Iris pigment epithelial cell (primary cell): ENCODE measurements around the gene GJE1.
"Not testable (repeated sequence)": the region's sequence is repeated elsewhere in the genome, so short reads cannot be mapped to it uniquely, and the experiment has no call there.

Experiments
- DNase-seq: peaks from one replicate; pipeline ENCODE4 v3.0.0-alpha.2; 2011; ENCODE audit warnings: low read depth

GJE1 gene, protein sequence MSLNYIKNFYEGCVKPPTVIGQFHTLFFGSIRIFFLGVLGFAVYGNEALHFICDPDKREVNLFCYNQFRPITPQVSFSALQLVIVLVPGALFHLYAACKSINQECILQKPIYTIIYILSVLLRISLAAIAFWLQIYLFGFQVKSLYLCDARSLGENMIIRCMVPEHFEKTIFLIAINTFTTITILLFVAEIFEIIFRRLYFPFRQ

DNA sequence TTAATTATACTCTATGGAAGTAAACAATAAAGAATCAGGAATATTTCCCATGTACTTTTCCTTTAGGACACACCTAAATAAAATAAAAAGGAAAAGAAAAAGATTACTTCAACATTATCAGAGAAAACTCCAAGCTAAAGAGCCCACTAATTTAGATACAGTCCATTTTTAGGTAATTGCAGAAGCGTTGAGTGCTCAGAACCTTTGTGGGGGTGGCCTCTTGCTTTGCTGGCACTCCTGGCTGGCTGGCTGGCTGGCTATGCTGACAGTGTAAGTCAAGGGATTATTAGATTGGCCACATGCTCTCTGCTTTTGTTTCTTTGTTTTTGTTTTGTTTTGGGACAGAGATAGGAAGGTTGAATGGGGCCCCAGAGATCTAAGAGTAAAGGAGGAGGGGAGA is at the start of gene GJE1:
Gene GJE1 (plus strand): TSS at position 301 of the 400 bp plus-strand sequence. CDS start 234 bp downstream, outside the sequence.
- DNase-seq = no peak

DNA sequence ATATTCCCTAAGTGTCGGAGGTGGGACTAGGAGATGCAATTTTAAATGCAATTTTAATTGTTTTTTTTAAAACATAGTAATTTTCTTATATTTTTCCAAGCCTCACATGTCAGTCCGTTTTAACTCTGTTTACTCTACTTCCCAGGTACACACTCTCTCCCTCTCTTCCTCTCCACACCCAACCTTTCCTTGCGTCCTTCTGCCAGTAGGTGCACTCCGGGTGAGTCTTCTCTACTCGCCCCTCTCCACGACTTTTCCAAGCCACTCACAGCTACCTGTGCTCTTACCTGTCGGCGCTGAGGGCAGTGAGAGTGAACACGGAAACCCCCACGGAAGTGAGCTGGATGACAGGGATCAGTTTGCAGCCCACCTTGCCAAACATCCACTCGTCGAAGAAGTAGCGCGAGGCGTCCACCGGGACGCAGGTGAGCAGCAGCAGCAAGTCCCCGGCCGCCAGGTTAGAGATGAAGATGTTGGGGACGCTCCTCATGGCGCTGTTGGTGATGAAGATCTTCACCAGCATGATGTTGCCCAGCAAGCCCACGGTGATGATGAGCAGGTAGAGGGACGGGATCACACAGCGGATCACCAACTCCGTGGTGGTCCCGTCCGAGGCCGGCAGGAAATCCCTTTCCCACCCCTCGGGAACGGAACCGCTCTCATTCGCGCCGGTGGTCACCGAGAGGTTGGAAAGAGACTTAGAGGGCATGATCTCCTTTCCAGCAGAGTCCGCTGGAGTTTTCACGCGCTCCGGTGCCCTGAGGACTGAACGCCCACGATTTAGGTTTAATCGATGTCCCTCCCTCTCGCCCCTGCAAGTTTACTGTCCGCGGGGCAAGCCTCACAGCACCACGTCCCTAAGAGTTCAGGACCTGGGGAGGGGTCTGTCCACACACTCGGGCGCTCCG is 44.5 kb upstream of the GJE1 start:
- no peak for DNase-seq

DNA sequence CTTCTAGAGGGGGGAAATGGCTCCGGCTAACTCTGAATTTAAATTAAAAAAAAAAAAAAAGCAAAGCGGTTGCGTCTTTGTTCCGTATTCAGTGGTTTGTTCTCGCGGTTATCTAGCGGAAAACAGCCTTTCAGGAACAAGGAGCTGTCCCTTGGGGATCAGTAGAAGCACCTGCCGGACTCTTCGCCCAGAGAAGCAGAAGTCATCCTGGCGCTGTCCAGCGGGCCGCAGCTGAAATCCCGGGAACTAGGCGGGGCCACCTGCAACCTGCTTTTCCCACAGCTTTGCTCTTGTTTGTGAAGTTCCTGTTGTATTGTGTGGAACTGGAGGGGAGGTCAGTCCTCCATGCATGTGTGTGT is 43.9 kb upstream of the GJE1 start:
- DNase-seq = peak; percentile 45

DNA sequence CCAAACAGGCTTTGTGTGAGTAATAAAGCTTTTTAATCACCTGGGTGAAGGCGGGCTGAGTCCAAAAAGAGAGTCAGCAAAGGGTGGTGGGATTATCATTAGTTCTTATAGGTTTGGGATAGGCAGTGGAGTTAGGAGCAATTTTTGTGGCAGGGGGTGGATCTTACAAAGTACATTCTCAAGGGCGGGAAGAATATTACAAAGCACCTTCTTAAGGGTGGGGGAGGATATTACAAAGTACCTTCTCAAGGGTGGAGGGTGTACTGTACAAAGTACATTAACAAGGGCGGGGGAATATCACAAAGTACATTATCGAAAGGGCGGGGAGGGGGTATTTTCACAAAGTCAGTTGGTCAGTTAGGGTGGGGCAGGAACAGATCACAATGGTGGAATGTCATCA is 27.9 kb upstream of the GJE1 start:
- not testable (repeated sequence) for DNase-seq

DNA sequence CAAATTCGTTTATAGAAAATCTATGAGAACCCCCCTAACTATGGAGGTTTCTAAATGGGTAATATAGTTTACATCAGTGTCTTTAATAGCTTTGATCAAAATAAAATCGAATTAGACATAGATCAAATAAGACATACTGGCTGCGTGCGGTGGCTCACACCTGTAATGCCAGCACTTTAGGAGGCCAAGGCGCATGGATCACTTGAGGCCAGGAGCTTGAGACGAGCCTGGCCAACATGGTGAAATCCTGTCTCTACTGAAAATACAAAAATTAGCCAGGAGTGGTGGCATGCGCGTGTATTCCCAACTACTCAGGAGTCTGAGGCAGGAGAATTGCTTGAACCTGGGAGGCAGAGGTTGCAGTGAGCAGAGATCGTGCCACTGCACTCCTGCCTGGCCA is 21.9 kb upstream of the GJE1 start:
- not testable (repeated sequence) for DNase-seq

DNA sequence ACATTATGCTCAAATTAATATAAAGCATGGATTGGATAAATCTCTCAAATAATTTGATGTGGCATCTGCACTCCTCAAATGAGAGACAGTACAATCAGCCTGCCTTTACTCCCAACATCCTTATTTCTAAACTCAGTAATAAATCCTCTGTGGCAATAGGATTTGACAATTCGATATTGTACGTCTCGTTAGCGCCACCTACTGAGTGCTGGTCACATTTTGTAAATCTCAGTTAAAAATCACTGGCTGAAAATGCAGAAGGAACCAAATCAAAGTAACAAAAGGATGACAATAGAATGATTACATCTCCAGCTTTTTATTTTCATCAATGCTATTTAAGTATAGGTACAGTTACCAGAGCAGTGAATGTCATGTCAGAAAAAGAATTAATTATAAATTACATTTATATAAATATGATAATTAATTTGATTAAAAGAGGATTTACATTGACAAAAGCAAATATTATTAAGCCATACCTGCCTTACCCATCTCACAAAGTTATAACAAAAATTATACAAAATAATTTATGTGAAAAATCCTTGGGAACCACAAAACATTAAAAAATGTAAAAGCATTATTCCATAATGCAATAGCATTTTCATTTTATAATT is 20.2 kb upstream of the GJE1 start:
- peak; percentile 70 for DNase-seq

DNA sequence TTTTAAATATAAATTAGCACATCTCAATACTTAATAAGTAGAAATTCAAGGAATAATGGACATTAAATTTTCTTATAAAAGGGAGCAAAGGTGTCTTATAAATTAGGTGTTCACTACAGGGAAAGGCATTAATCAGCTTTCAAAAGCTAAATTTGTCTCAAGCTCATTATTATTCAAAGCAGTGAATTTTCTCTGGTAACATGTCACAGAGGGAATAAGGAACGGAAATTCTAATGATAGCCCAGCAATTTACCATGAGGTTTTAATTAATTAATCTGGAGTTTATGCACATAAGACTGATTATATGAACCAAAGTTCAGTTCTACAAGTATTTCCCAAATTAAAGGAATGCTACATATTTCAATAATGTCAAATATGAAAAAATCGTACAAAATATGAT is 15.4 kb upstream of the GJE1 start:
- DNase-seq = no peak

DNA sequence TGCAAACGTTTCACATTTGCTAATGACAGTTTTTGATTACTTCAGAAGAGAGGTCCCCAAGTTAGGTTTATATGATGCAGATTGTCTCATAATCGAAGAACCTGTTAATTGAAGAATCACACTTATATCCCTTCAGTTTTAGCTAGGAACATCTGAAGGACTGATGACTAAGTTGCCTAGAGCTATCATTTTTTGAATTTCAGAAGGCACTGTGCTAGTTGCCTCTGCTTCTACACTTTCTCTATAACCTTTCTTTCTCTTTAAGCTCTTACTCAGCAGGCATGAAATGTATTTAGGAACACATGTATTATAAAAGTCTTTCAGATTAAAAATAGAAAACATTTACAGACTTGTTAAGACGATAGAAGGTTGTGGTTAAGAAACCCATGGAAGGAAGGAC is 14.4 kb upstream of the GJE1 start:
- DNase-seq = no peak

DNA sequence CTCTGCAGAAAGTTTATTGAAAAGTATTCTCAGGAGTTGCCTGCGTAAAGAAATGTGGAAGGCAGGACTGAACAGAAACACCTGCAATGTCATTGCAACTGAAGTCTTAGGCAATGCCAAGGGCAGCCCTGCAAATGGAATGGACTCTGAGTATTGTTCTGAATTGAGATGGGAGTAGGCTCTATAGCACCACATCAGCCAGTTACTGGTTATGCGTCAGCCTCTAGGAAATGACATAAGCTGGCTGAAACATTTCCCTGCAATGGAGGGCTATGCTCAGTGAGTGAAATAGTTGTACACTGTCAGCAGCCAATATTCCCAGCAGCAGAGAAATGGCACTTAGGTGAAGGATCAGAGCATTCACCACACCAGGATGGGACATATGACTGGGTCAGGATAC is 13.8 kb upstream of the GJE1 start:
- peak; percentile 2 for DNase-seq

DNA sequence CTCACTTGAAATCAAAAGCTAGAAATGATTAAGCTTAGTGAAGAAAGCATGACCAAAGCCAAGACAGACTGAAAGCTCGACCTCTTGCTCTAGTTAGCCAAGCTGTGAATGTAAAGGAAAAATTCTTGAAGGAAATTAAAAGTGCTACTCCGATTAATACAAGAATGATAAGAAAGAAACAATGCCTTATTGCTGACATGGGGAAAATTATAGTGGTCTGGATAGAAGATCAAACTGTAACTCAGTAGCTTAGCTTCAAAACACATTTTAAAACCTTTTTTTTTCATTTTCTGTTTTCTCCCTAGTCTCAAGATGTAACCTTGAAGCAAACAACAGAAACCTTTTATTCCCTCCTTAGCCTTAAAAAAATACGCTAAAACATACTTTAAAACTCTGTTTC is 11.4 kb upstream of the GJE1 start:
- DNase-seq = no peak

DNA sequence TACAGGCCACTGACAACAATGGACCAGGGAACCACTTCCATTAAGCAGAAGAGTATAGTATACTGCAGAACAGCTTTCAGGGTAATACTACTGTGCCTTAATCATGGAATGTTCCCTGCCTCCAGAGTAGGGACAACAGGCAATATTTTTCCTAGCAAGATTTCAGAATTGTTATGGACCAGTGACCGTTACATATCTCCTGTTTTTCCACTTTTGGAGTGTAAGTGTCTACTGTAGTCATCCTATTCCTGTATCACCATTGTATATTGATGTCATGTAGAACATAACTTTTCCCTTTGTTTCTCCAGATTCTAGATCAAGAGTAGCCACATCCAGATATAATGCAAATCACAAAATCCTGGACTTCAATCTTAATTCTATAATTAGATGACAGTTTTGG is 1.9 kb upstream of the GJE1 start:
- DNase-seq = no peak

DNA sequence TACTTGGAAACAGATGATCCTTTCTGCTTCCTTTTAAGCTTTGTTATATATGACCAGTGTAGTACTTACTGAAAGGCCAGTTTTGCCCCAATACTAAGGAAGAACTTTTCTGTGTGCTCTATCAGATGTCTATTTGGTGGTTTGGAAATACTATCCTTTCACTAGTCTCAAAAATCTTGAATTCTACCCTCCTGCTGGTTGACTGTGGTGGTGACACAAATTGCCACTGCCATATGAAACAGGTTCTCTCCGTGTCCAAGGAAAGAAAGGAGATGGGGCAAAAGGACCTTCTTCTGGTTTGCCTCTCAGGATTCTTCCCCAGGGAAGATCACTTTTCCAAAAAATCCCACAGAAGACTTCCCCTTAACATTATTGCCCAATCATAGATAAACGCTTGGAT is 6.2 kb downstream of the GJE1 start:
- DNase-seq = no peak

DNA sequence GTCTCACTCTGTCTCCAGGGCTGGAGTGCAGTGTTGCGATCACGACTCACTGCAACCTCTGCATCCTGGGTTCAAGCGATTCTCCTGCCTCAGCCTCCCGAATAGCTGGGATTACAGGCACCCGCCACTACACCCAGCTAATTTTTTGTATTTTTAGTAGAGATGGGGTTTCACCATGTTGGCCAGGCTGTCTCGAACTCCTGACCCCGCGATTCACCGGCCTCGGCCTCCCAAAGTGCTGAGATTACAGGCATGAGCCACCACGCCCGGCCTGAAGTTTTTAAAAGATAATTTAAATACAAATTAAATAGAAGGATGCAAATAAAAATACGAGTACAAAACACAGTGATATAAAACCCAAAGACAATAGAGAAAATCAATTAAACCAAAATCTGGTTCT is 8.8 kb downstream of the GJE1 start:
- DNase-seq = not testable (repeated sequence)

DNA sequence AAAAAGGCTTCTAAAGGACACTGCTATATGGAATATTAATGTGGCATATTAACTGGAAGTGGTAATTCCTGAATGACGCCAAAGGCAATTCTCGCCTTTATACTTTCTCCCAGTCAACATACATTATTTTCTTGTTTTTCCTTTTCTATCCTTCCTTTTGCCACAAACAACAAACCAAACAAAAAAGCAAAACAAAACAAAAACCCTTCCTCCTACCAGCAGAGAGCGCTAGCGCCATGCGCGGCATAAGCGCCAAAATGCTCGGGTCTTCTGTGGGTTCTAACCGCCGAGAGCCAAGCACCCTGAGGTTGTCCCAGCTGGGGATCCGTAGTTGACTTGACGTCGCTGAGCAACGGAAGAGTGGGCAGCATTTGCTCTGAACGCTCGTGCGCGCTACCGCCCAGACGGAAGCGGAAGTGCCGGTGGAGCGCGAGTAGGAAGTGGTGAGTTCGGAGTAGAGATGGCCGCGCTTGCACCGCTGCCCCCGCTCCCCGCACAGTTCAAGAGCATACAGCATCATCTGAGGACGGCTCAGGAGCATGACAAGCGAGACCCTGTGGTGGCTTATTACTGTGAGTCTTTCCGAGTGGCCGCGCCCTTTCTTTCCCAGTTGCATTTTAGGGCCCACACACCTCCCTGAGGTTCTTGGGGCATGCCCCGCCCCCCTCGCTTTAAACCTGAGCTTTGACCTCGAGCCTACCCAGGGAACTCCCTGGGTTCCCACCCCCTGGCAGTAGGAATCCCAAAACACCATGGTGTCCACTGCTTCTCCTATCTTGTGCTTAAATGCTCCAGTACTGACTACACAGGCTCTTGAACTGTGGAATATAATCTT is 14.3 kb downstream of the GJE1 start, which contains the start of the genes NMBR and VTA1:
Gene NMBR (minus strand): TSS at position 295 of the 835 bp plus-strand sequence. CDS start 58,464 bp downstream, outside the sequence.
Gene VTA1 (plus strand): TSS at position 436 of the 835 bp plus-strand sequence. CDS start 25 bp downstream, at position 461.
- DNase-seq = peak; percentile 100

DNA sequence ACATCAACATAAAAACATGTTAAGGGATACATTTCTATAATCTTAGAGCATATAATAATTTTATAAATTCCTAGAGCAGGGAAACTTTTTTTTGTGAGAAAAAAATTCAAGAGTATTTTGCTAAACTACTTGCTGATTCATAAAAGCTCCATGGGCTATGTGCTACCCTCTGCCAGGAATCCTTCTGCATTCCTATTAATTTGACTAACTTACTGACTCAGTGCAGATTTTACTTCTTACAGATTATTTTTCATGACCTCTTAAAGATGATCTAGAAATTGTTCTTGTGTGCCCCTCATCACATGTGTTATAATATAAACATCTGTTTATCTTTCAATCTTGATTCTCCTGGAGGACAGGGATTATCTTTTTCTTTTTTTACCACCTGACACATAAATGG is 20.0 kb downstream of the GJE1 start:
- peak; percentile 80 for DNase-seq

DNA sequence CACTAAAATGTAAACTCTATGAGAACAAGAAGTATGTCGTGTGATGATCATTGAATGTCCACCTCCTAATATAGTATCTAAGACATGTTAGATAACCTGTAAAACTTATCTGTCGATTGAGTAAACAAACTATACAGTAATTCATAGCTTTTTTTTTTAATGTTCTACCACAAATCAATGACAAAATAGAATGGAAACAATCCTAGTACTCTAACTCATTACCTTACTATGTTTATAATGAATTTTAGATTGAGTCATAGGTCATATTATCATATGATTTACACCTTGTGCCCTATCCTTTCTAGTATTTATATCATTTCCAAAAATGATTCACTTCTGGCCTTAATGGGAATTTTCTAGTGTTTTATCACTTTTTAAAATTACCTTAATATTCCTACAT is 20.5 kb downstream of the GJE1 start:
- no peak for DNase-seq

DNA sequence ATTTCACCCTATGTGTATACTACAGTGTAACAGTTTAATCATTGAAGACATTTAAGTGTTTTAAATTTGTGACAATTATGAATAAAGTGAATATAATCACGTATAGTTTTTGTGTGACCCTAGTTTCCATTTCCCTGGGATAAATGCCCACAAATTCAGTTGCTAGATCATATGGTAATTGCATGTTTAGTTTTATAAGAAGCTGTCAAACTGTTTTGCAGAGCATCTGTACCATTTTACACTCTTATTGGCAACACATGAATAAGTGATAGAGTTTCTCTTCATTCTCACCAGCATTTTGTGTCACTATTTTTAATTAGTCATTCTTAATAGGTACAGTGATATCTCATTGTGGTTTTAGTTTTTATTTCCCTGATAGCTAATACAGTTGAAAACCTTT is 21.6 kb downstream of the GJE1 start:
- no peak for DNase-seq

DNA sequence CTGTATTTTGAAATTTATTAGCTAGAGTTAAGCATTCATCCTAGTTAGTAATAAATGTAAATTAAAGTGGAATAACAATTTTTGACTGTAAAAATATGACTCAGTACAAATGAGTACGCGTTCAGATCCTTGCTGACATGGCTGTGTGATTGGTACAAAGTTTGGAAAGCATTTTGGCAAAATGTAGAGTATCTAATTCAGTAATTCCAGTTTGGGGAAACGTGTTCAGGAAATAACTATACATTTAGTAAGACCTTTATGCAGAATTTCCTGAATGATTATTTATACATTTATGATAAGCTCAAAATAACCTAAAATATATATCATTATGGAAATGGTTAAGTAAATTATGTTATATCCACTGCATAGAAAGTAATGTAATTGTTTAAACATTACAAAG is 22.4 kb downstream of the GJE1 start:
- peak; percentile 12 for DNase-seq

DNA sequence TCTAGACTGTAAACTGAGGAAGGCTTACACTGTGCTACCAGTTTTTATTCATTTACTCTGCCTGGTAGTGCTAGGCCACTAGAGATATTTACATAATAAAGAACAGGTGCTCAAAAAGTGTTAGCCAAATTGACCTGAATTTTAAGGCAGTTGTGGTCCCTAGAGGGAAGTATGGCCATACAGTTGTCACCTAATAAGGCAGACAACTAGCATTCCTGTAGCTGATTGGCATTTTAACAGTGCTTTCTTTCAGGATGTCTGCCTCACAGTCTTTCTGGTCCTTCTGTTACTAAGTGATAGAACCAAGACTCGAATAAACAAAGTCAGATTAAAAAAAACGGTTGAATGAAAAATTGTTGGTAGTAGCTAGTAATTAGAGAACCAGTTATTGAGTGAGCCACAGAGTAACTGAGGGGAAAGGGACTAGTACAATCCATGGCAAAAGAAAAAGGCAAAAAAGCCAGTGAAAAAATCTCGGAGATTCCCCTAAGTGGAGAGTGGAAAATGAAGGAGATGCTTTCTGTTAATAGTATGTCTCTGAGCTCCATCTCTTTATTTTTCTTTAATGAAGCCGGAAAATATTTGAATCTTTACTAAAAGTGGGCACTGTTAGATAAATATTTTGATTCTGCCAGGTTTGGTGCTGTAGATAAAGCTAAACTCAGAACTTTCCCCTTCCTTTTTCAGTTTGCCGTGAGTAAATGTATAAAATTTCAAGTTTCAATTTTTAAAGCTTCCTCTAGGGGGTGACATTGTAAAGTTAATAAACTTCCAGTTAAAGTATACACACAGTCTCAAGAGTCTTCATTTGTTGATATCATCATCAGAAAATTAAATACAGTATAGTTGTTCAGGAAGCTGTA is 23.4 kb downstream of the GJE1 start:
- DNase-seq = peak; percentile 27

DNA sequence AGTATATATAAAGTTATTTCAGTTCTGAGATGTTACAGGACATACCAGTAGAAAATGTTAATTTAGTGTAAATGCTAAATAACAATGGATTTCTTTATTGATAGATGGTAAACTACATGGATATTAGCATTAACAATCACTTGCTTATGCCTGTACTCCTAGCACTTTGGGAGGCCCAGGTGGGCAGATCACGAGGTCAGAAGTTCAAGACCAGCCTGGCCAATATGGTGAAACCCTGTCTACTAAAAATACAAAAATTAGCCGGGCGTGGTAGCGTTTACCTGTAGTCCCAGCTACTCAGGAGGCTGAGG is 24.0 kb downstream of the GJE1 start:
- not testable (repeated sequence) for DNase-seq

DNA sequence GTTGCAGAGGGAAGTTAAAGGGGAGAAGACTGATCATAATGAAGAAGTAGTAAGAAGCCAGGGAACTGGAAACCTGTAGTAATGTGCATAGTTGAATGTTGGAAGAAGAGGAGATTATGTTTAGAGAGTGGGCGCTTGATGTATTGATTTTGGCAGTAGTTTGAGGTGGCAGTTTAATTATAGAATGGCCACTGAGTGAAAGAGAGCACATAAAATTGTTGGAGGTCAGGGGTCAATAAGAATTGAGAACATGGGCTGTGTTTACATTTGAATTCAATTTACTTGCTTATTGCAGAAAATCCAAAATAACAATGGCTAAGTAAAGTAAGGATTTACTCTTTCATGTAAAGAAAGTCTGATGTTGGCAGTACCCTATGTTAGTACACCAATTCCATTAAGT is 30.1 kb downstream of the GJE1 start:
- no peak for DNase-seq
